Stimulated activated CD8-positive, alpha-beta memory T cell treated with anti-CD3 and anti-CD28 coated beads, Interleukin-4, amount 100 ng/mL, for 1 hour (primary cell): ENCODE data around the gene PPP1R12C.
"Not testable (repeated sequence)": the region's sequence is repeated elsewhere in the genome, so short reads cannot be mapped to it uniquely, and the experiment has no call there.

Experiments used
- DNase-seq, 2 donors: peaks; one replicate each; pipeline ENCODE4 v3.0.0-alpha.2; 2020; ENCODE audit warnings: low read depth in 2 of 2, low spot score in 1 of 2

Gene PPP1R12C

GRCh38 chr19:55076321-55076720 lies 41.1 kb downstream of the PPP1R12C start:
- no peak for DNase-seq

- DNase-seq: no peak
Measured at GRCh38 chr19:55075371-55075998, 42.0 kb downstream of the PPP1R12C start, which contains the start of gene EPS8L1. Gene EPS8L1, plus strand, starts transcription at chr19:55075869. Its CDS starts 576 bp downstream, at chr19:55076445.

GRCh38 chr19:55071913-55072312 lies 45.5 kb downstream of the PPP1R12C start:
- DNase-seq: no peak

GRCh38 chr19:55071129-55071502 lies 46.3 kb downstream of the PPP1R12C start:
- DNase-seq: no peak

- DNase-seq: no peak
Measured at GRCh38 chr19:55070466-55071128, 46.8 kb downstream of the PPP1R12C start.

GRCh38 chr19:55069865-55070197 lies 47.6 kb downstream of the PPP1R12C start:
- no peak for DNase-seq

GRCh38 chr19:55068950-55069864 lies 48.2 kb downstream of the PPP1R12C start:
- no peak for DNase-seq

- no peak for DNase-seq
Measured at GRCh38 chr19:55067869-55068268, 49.6 kb downstream of the PPP1R12C start.

GRCh38 chr19:55066107-55066709 lies 51.2 kb downstream of the PPP1R12C start:
- DNase-seq: no peak

- not testable (repeated sequence) for DNase-seq
Measured at GRCh38 chr19:55065516-55065915, 51.9 kb downstream of the PPP1R12C start.

- no peak for DNase-seq
Measured at GRCh38 chr19:55063492-55063843, 54.0 kb downstream of the PPP1R12C start.

- DNase-seq: peak; percentile 95 to 97
Measured at GRCh38 chr19:55062735-55063491, 54.5 kb downstream of the PPP1R12C start, which contains the start of gene RDH13. Gene RDH13, minus strand, starts transcription at chr19:55063148. Its CDS starts 116 bp downstream, at chr19:55063032.

GRCh38 chr19:55060287-55060686 lies 57.1 kb downstream of the PPP1R12C start:
- DNase-seq: not testable (repeated sequence)

GRCh38 chr19:55058781-55059610 lies 58.4 kb downstream of the PPP1R12C start:
- no peak for DNase-seq

GRCh38 chr19:55056827-55057226 lies 60.6 kb downstream of the PPP1R12C start:
- DNase-seq: no peak

- no peak for DNase-seq
Measured at GRCh38 chr19:55053735-55054134, 63.7 kb downstream of the PPP1R12C start.

- no peak for DNase-seq
Measured at GRCh38 chr19:55050749-55051532, 66.5 kb downstream of the PPP1R12C start.

GRCh38 chr19:55048446-55048845 lies 69.0 kb downstream of the PPP1R12C start:
- DNase-seq: no peak

GRCh38 chr19:55047951-55048350 lies 69.5 kb downstream of the PPP1R12C start:
- DNase-seq: no peak
